K562 (cell line): ENCODE data around the gene HOXD4. TPM values are rescaled to one million over a fixed set of nuclear protein-coding genes. Genes with fewer than 3 reads are reported as not detected.

Experiments used
- ATAC-seq: fragments of 200-7000 bp; cut with Tn5 transposase; 3 replicates; pipeline ENCODE4 v1.9.1; 2020; ENCODE audit warnings: moderate library complexity
- BruUV-seq: library from RNA; stranded (reverse); fragments of 400-500 nt; replicated peaks from 2 replicates; lab custom pipeline; 2021; lab: Mats Ljungman, UMichigan
- CTCF ChIA-PET: fragments of 300-600 bp; formaldehyde crosslinking; extraction: SDS; loops from one replicate; lab custom pipeline; 2021; ENCODE audit warnings: low intra/inter-chr PET ratio; lab: Yijun Ruan, JAX
- POLR2A ChIA-PET: fragments of 300-600, 350-650 bp; sonication (Branson Sonifier 250); formaldehyde crosslinking; extraction: SDS; loops from one replicate; lab custom pipeline; 2021; ENCODE audit warnings: antibody characterized with exemption, inconsistent platforms; lab: Yijun Ruan, JAX
- DNase-seq, 4 experiments: peaks; one replicate each; pipeline versions ENCODE4 v3.0.0 to v3.0.0-alpha.2; 2011 to 2018; ENCODE audit warnings: low spot score in 3 of 4, mixed read lengths in 3 of 4; ENCODE audit errors: extremely low read depth in 1 of 4
- FAIRE-seq: peaks from 2 replicates; lab custom pipeline; 2011; peaks lifted over from hg19 to GRCh38; lab: Jason Lieb, UNC
- H2AFZ ChIP-seq: 2 replicates; pipeline ENCODE4 v1.6.0; 2011; ENCODE audit warnings: low read depth, low read length, control low read depth, inconsistent platforms
- H3K27ac ChIP-seq: fragments of 200-600 bp; 3 replicates; pipeline ENCODE4 v1.8.0; 2011; ENCODE audit warnings: low read depth, mild to moderate bottlenecking, control low read depth, inconsistent platforms, low read length, moderate library complexity, mixed read lengths; ENCODE audit errors: extremely low read depth
- H3K27me3 ChIP-seq, 2 experiments: fragments of 300-600 bp in 1 of 2; 2 replicates in 1 of 2; 3 replicates in 1 of 2; pipeline versions ENCODE4 v1.6.0 to v1.8.0; 2011; ENCODE audit warnings: inconsistent platforms in 2 of 2, low read length in 2 of 2, mild to moderate bottlenecking in 1 of 2, mixed read lengths in 1 of 2, moderate library complexity in 1 of 2; ENCODE audit not compliant: control insufficient read depth in 2 of 2, insufficient read depth in 2 of 2
- H3K36me3 ChIP-seq: fragments of 300-600 bp; 3 replicates; pipeline ENCODE4 v1.8.0; 2011; ENCODE audit warnings: mild to moderate bottlenecking, low read length, inconsistent platforms; ENCODE audit not compliant: control insufficient read depth, insufficient read depth
- H3K4me1 ChIP-seq, 2 experiments: fragments of 200-600 bp in 1 of 2; replicated peaks in 1 of 2; 2 replicates in 1 of 2; 3 replicates in 1 of 2; pipeline versions ENCODE4 v1.5.1 to v1.8.0; 2011; ENCODE audit warnings: inconsistent platforms in 2 of 2, low read length in 2 of 2, mild to moderate bottlenecking in 1 of 2, mixed read lengths in 1 of 2, moderate library complexity in 1 of 2; ENCODE audit not compliant: control insufficient read depth in 2 of 2, insufficient read depth in 2 of 2
- H3K4me2 ChIP-seq: 2 replicates; pipeline ENCODE4 v1.6.1; 2011; ENCODE audit warnings: low read length, control low read depth, inconsistent platforms, mixed read lengths; ENCODE audit not compliant: insufficient read depth
- H3K4me3 ChIP-seq: fragments of 200-600 bp; sonication (generic), shearing (Covaris generic); 2 replicates; pipeline ENCODE4 v1.5.1; 2016; ENCODE audit warnings: control low read depth, inconsistent platforms
- H3K79me2 ChIP-seq: fragments of 200-600 bp; 3 replicates; pipeline ENCODE4 v1.8.0; 2011; ENCODE audit warnings: low read length, inconsistent platforms; ENCODE audit not compliant: control insufficient read depth, insufficient read depth
- H3K9ac ChIP-seq, 2 experiments: 2 replicates each; pipeline versions ENCODE4 v1.6.0 to v1.6.1; 2011; ENCODE audit warnings: low read depth in 2 of 2, low read length in 2 of 2, control low read depth in 1 of 2, inconsistent platforms in 1 of 2, mild to moderate bottlenecking in 1 of 2, mixed read lengths in 1 of 2; ENCODE audit not compliant: insufficient read depth in 1 of 2
- H3K9me1 ChIP-seq: one replicate; pipeline ENCODE4 v1.6.0; 2011; ENCODE audit warnings: inconsistent platforms, mild to moderate bottlenecking, low read length, moderate library complexity; ENCODE audit not compliant: control insufficient read depth, insufficient read depth
- H3K9me3 ChIP-seq: replicated peaks from 2 replicates; pipeline ENCODE4 v1.5.1; 2011; ENCODE audit warnings: low read depth, low read length, inconsistent platforms; ENCODE audit not compliant: control insufficient read depth, insufficient read depth
- H4K20me1 ChIP-seq: replicated peaks from 2 replicates; pipeline ENCODE4 v1.6.1; 2011; ENCODE audit warnings: low read length, inconsistent platforms, mixed read lengths; ENCODE audit not compliant: control insufficient read depth, insufficient read depth
- CCAR2 ChIP-seq: fragments of 200-400 bp; formaldehyde crosslinking; IDR thresholded peaks from 2 replicates; pipeline ENCODE4 v1.6.1; 2017; ENCODE audit warnings: mild to moderate bottlenecking, low read depth, low read length
- NCOA4 ChIP-seq: fragments of 450-650 bp; IDR thresholded peaks from 2 replicates; pipeline ENCODE4 v1.6.1; 2018; ENCODE audit warnings: mild to moderate bottlenecking; ENCODE audit not compliant: partially characterized antibody
- TBP ChIP-seq: optimal IDR thresholded peaks from 2 replicates; pipeline ENCODE3; 2011; ENCODE audit warnings: low read depth, low read length, improper control_type of control experiment
- WGBS: fragments of 100-300 bp; shearing (Covaris generic); methylation state at CpG from one replicate; pipeline ENCODE4 v1.1.6; 2016; ENCODE audit warnings: low coverage, mixed read lengths; ENCODE audit not compliant: insufficient coverage; ENCODE audit errors: missing lambda C conversion rate; 5-methylcytosine and 5-hydroxymethylcytosine counted together
- in situ Hi-C: fragments of 300-500 bp; cut with MboI; formaldehyde crosslinking; loops from 4 replicates; pipeline ENCODE4 v1.15.0; 2018; ENCODE audit warnings: inconsistent platforms, mixed read lengths
- intact Hi-C: fragments of 100-400 bp; cut with micrococcal nuclease; formaldehyde crosslinking; loops from 2 replicates; pipeline ENCODE4 v1.14.2; 2022
- polyA plus RNA-seq, 8 experiments: library from polyadenylated mRNA; depleted of rRNA in 4 of 8; stranded (reverse) in 5 of 8; unstranded in 3 of 8; fragments of >200 nt; fragmentation: Nextera tagmentation in 2 of 8; fragmentation: Illumina TruSeq in 1 of 8; extraction: Ambion mirVana in 2 of 8; extraction: Trizol in 1 of 8; gene quantifications; 2 replicates each; pipeline versions ENCODE4 v1.2.1 to v1.2.3, GENCODE V29; 2011 to 2014; ENCODE audit warnings: inconsistent platforms in 1 of 8, missing spikeins in 1 of 8
- total RNA-seq, 7 experiments: library from RNA; depleted of rRNA in 6 of 7; stranded (reverse); fragments of >200 nt in 6 of 7; fragmentation: Illumina TruSeq in 2 of 7; extraction: Trizol in 2 of 7; gene quantifications; 2 replicates each; pipeline versions ENCODE4 v1.2.1 to v1.2.3, GENCODE V29; 2011 to 2021; ENCODE audit warnings: low replicate concordance in 1 of 7
- TF ChIP-seq, protein P1 (sequence below): fragments of 250-450 bp; sonication (Bioruptor Pico); IDR thresholded peaks from 2 replicates; pipeline ENCODE4 v1.8.0; 2021; ENCODE audit warnings: moderate library complexity, mild to moderate bottlenecking, inconsistent platforms

The HOXD4 gene
- total and polyA plus RNA-seq, 9 of the 15 experiments (the other 6 are each of a cell fraction or from before 2014, with no cell fraction given), result not detected

DNA sequence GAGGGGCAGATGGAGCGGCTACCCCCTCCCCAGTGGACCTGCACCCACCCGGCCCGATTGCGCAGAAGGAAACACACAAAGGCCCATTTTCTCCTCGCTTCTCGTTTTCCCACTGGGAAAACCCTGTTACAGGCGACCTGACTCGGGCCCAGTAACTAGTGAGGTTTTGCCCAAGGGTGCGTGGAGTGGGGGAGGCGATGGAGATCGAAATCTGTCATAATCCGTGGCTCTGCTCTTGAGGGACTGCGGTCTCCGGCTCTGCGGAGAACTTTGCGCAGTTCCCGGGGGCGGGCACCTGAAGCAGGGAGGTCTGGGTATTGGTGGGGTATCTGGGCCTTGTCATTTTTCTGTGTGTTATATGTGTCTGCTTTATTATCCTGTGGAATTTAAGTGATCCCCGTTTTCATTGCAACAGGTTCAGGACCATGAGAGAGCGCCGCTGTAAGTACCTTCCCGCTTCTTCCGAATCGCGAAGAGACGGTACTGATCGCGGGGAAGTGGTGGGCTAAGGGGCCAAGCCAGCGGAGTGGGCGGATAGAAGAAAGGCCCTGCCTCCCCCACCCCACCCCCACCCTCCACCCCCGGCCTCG is 4.0 kb upstream of the HOXD4 start:
- DNase-seq, result no peak
- no peak for TF ChIP-seq NCOA4
- TF ChIP-seq, all 486 proteins: peak for 0
- ChIA-PET CTCF (no interaction called here), POLR2A (no interaction called here)
- H3K27ac ChIP-seq, result no peak overlapping the region
- no peak overlapping the region for H2AFZ ChIP-seq
- WGBS, result 22% methylated on average over 25 of the region's 32 CpGs
- H3K27me3 ChIP-seq, result peaks cover 58 to 61% of the 10 kb centered on the region in 2 experiments
- H3K9ac ChIP-seq, result no peak overlapping the region
- H3K9me3 ChIP-seq, result no peaks in the 10 kb centered on the region
- peaks cover 0 to 7% of the 10 kb centered on the region in 2 experiments; a peak in 1 of 5 replicates for H3K4me1 ChIP-seq
- H3K4me2 ChIP-seq, result no peak overlapping the region
- no peak for ATAC-seq
- no peaks in the 10 kb centered on the region for H3K79me2 ChIP-seq
- no TSS peak for BruUV-seq
- intact Hi-C loops (loop anchor here (10.0 kb wide), 2 partner anchors 227 to 1607 kb away; no protein-coding TSS in a partner anchor), in situ Hi-C loops (loop anchor here (25.0 kb wide), 2 partner anchors 665 to 1615 kb away; no protein-coding TSS in a partner anchor)
- H3K4me3 ChIP-seq, result no peak overlapping the region
- H3K9me1 ChIP-seq, result no peaks in the 10 kb centered on the region
- H3K36me3 ChIP-seq, result no peaks in the 10 kb centered on the region
- H4K20me1 ChIP-seq, result no peaks in the 10 kb centered on the region; the same call in 1 of the 2 replicates
- no peak for FAIRE-seq

DNA sequence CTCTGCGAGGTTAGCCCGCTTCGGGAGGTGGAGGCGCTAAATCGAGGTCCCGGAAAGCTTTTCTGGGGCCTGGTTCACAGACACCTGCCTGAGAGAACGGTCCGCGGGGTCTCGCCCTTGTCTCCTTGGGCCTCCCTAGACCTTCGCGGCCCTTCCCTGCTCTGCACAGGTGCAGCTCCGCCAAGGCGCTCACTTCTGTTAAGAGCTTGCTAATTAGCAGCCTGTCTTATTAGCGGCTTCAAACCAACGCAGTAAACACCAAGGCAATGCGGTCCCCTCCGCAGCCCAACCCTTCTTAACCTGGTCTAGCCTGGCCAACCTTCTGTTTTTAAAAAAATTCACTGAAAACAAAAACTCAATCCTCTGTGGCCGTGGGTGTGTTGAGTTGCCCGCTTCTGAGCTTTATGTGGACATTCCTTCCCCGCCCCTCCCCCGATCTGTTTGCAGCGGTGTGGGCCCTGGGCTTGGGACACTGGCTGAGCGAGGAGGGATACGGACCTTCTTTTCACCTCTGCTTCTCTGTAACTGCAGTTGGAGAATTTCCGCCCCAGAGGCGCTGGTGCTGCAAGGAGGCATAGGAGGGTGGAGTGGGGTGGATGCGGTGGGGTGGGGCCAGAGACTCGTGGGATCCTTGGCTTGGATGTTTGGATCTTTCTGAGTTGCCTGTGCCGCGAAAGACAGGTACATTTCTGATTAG is 3.4 kb upstream of the HOXD4 start:
- TF ChIP-seq, protein P1, sequence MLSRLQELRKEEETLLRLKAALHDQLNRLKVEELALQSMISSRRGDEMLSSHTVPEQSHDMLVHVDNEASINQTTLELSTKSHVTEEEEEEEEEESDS (CRISPR knock-in tag), result no peak
- TF ChIP-seq TBP, result no peak
- TF ChIP-seq CCAR2, result no peak
- Histone ChIP-seq H2AFZ (no peak overlapping the region), H3K9ac (no peak overlapping the region), H3K9me1 (no peaks in the 10 kb centered on the region), H3K4me1 (peaks cover 0 to 10% of the 10 kb centered on the region in 2 experiments; a peak in 1 of 5 replicates), H3K4me2 (no peak overlapping the region), H3K9me3 (no peaks in the 10 kb centered on the region), H3K4me3 (no peak overlapping the region), H3K27me3 (peaks cover 64 to 67% of the 10 kb centered on the region in 2 experiments), H3K36me3 (no peaks in the 10 kb centered on the region), H3K27ac (no peak overlapping the region), H4K20me1 (no peaks in the 10 kb centered on the region; the same call in 1 of the 2 replicates), H3K79me2 (no peaks in the 10 kb centered on the region)
- in situ Hi-C loops (loop anchor here (25.0 kb wide), 2 partner anchors 664 to 1614 kb away; no protein-coding TSS in a partner anchor), intact Hi-C loops (loop anchor here (10.0 kb wide), 2 partner anchors 227 to 1607 kb away; no protein-coding TSS in a partner anchor)
- ChIA-PET CTCF (interaction anchor here (0.6 to 1.0 kb wide), 2 partner anchors 203 to 1611 kb away, joined by 3 read pairs; no protein-coding TSS in a partner anchor), POLR2A (interaction anchor here (0.6 kb wide), 1 partner anchor 575 kb away, joined by 3 read pairs; no protein-coding TSS in a partner anchor)
- no TSS peak for BruUV-seq
- FAIRE-seq, result no peak
- WGBS, result 2% methylated on average over 28 of the region's 31 CpGs
- DNase-seq, result no peak
- no peak; the same call in 2 of the 3 replicates for ATAC-seq
